ENCODE measurements around the gene IGSF21. TPM values are rescaled to one million over a fixed set of nuclear protein-coding genes. Genes with fewer than 3 reads are reported as not detected.

IGSF21 gene
- polyA plus RNA-seq, 1 donor (not counting 4 experiments of a cell fraction or from before 2014, with no cell fraction given) = not detected

DNA sequence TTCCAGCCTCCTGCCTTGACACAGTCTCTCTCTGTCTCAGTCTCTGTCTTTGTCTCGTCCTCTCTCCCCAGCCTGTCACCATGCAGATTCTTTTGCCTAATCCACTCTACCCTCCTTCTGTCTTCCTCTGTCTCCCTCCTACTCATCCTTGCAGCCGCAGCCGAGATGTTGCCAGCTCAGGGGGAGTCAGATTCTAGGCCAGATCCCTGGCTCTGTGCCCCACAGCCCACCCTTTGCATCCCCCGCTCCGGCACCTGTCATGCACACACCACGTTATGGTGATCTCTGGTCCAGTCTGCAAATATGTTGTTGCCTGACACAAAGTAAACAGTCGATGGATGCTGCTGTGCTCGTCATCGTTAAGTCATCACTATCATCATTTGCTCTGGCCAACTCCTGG, 35.5 kb upstream of the IGSF21 start:
- H3K9me3 ChIP-seq (ENCODE audit: control insufficient read depth, low read depth, low read length) = no peaks in the 10 kb centered on the region
- no peaks in the 10 kb centered on the region for H3K9me1 ChIP-seq (ENCODE audit: control insufficient read depth, extremely low read depth, insufficient read depth, low read length)
- H3K9ac ChIP-seq (ENCODE audit: control insufficient read depth, extremely low read depth, insufficient read depth, low read length) = no peak overlapping the region
- dilution Hi-C loops (cut with MboI; ENCODE audit: extremely low pct_ligation_motif_present, low sequenced_read_pairs) = no loop called here
- no peaks in the 10 kb centered on the region for H3K79me2 ChIP-seq (ENCODE audit: control insufficient read depth, insufficient read depth, low read length)
- TF ChIP-seq EZH2 (IDR thresholded peaks at IDR 0.05; ENCODE audit: low read length) = no peak
- TF ChIP-seq, protein P1, sequence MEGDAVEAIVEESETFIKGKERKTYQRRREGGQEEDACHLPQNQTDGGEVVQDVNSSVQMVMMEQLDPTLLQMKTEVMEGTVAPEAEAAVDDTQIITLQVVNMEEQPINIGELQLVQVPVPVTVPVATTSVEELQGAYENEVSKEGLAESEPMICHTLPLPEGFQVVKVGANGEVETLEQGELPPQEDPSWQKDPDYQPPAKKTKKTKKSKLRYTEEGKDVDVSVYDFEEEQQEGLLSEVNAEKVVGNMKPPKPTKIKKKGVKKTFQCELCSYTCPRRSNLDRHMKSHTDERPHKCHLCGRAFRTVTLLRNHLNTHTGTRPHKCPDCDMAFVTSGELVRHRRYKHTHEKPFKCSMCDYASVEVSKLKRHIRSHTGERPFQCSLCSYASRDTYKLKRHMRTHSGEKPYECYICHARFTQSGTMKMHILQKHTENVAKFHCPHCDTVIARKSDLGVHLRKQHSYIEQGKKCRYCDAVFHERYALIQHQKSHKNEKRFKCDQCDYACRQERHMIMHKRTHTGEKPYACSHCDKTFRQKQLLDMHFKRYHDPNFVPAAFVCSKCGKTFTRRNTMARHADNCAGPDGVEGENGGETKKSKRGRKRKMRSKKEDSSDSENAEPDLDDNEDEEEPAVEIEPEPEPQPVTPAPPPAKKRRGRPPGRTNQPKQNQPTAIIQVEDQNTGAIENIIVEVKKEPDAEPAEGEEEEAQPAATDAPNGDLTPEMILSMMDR (optimal IDR thresholded peaks at IDR 0.05 in 1 of 3, IDR thresholded peaks at IDR 0.05 in 1 of 3, conservative IDR thresholded peaks at IDR 0.05 in 1 of 3; ENCODE audit: extremely low read depth in 1 of 3, insufficient read depth in 2 of 3, low read length in 3 of 3) = no peak
- H3K4me2 ChIP-seq (ENCODE audit: control insufficient read depth, extremely low read depth, insufficient read depth, low read depth, low read length) = no peak overlapping the region
- no peaks in the 10 kb centered on the region for H4K20me1 ChIP-seq (ENCODE audit: control insufficient read depth, extremely low read depth, insufficient read depth, low read length)
- H2AFZ ChIP-seq (ENCODE audit: control insufficient read depth, low read length) = no peak overlapping the region
- no peak overlapping the region for H3K4me3 ChIP-seq (ENCODE audit: control insufficient read depth in 2 of 3, extremely low read depth in 1 of 3, insufficient read depth in 2 of 3, low read depth in 1 of 3, low read length in 3 of 3)
- H3K4me1 ChIP-seq (ENCODE audit: control insufficient read depth, extremely low read depth, insufficient read depth, low read length) = no peaks in the 10 kb centered on the region
- H3K27me3 ChIP-seq (ENCODE audit: control insufficient read depth, extremely low read depth, insufficient read depth, low read length) = no peaks in the 10 kb centered on the region
- DNase-seq (ENCODE audit: low read depth, low spot score) = no peak
- H3K36me3 ChIP-seq (ENCODE audit: control insufficient read depth in 2 of 2, extremely low read depth in 1 of 2, insufficient read depth in 2 of 2, low read length in 2 of 2) = no peaks in the 10 kb centered on the region
- H3K27ac ChIP-seq (ENCODE audit: control insufficient read depth, insufficient read depth, low read length) = no peak overlapping the region
- FAIRE-seq = no peak

DNA sequence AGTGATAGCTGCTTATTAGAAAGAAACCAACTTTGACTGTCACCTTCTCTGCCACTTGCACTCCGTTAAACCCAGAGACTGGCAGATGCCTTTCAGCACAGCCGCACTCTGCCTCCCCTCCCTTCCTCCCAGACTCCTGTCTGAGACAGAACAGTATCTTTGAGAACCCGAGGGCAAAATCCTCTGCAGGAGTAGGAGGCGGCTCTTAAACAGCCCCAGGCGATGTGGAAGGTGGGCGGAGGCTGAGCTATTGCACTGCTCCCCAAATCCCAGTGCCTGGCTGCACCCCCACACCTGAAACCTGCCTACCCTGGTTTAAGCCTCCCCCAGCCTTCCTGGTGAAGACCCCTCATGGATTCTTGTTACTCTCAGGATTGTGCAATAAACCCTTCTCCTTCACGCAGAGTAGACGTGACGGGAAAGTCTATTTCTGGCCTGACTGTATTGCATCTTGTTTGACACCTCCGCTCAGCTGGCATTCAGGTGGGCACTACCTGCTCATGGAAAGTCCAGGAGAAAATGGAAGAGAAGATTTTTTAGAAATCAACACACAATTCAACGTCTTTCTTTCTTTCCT, 34.4 kb upstream of the IGSF21 start:
- Histone ChIP-seq H3K4me2 (ENCODE audit: control insufficient read depth, extremely low read depth, insufficient read depth, low read depth, low read length) (no peak overlapping the region), H3K9ac (ENCODE audit: control insufficient read depth, extremely low read depth, insufficient read depth, low read length) (no peak overlapping the region), H3K4me3 (ENCODE audit: control insufficient read depth in 2 of 3, extremely low read depth in 1 of 3, insufficient read depth in 2 of 3, low read depth in 1 of 3, low read length in 3 of 3) (no peak overlapping the region), H3K27ac (ENCODE audit: control insufficient read depth, insufficient read depth, low read length) (no peak overlapping the region), H3K9me3 (ENCODE audit: control insufficient read depth, low read depth, low read length) (no peaks in the 10 kb centered on the region), H3K9me1 (ENCODE audit: control insufficient read depth, extremely low read depth, insufficient read depth, low read length) (no peaks in the 10 kb centered on the region), H3K27me3 (ENCODE audit: control insufficient read depth, extremely low read depth, insufficient read depth, low read length) (no peaks in the 10 kb centered on the region), H3K79me2 (ENCODE audit: control insufficient read depth, insufficient read depth, low read length) (no peaks in the 10 kb centered on the region), H4K20me1 (ENCODE audit: control insufficient read depth, extremely low read depth, insufficient read depth, low read length) (no peaks in the 10 kb centered on the region), H3K36me3 (ENCODE audit: control insufficient read depth in 2 of 2, extremely low read depth in 1 of 2, insufficient read depth in 2 of 2, low read length in 2 of 2) (no peaks in the 10 kb centered on the region), H2AFZ (ENCODE audit: control insufficient read depth, low read length) (no peak overlapping the region), H3K4me1 (ENCODE audit: control insufficient read depth, extremely low read depth, insufficient read depth, low read length) (no peaks in the 10 kb centered on the region)
- FAIRE-seq (no peak), DNase-seq (ENCODE audit: low read depth, low spot score) (no peak)
- dilution Hi-C loops (cut with MboI; ENCODE audit: extremely low pct_ligation_motif_present, low sequenced_read_pairs) = no loop called here
- TF ChIP-seq, protein P1 (optimal IDR thresholded peaks at IDR 0.05 in 1 of 3, IDR thresholded peaks at IDR 0.05 in 1 of 3, conservative IDR thresholded peaks at IDR 0.05 in 1 of 3; ENCODE audit: extremely low read depth in 1 of 3, insufficient read depth in 2 of 3, low read length in 3 of 3) = no peak
- no peak for TF ChIP-seq EZH2 (IDR thresholded peaks at IDR 0.05; ENCODE audit: low read length)

Measured in keratinocyte (primary cell).